HK-2 (cell line): Measurements from ENCODE around the gene EIF3D.

Experiments used
- DNase-seq: peaks from one replicate; pipeline ENCODE4 v3.0.0-alpha.2; 2018; ENCODE audit not compliant: unreplicated experiment

EIF3D gene

GRCh38 chr22:36528795-36529751 lies at the start of gene EIF3D:
Gene EIF3D (minus strand): TSS chr22:36529166. CDS start chr22:36526121, 3,045 bp downstream.
- peak; percentile 98 for DNase-seq

GRCh38 chr22:36578619-36579018 lies 49.7 kb upstream of the EIF3D start:
- DNase-seq: no peak

GRCh38 chr22:36577019-36577418 lies 48.1 kb upstream of the EIF3D start:
- DNase-seq: peak; percentile 77

- no peak for DNase-seq
These were observed 45.8 kb upstream of the EIF3D start for GRCh38 chr22:36574728-36575127.

- no peak for DNase-seq
These were observed 44.9 kb upstream of the EIF3D start for GRCh38 chr22:36573815-36574363.

GRCh38 chr22:36571991-36572390 lies 43.0 kb upstream of the EIF3D start:
- no peak for DNase-seq

- no peak for DNase-seq
These were observed 41.0 kb upstream of the EIF3D start for GRCh38 chr22:36569999-36570398.

GRCh38 chr22:36568846-36569245 lies 39.9 kb upstream of the EIF3D start:
- DNase-seq: no peak

- DNase-seq: no peak
These were observed 37.8 kb upstream of the EIF3D start for GRCh38 chr22:36566720-36567119.

- DNase-seq: no peak
These were observed 36.7 kb upstream of the EIF3D start for GRCh38 chr22:36565686-36566085.

- no peak for DNase-seq
These were observed 36.2 kb upstream of the EIF3D start for GRCh38 chr22:36565159-36565507.

GRCh38 chr22:36564422-36565158 lies 35.6 kb upstream of the EIF3D start:
- DNase-seq: no peak

- DNase-seq: no peak
These were observed 34.9 kb upstream of the EIF3D start for GRCh38 chr22:36563898-36564297.

GRCh38 chr22:36563444-36563843 lies 34.5 kb upstream of the EIF3D start:
- DNase-seq: no peak

- no peak for DNase-seq
These were observed 34.0 kb upstream of the EIF3D start for GRCh38 chr22:36563001-36563400.

- peak; percentile 34 for DNase-seq
These were observed 33.4 kb upstream of the EIF3D start for GRCh38 chr22:36562261-36562835.

- no peak for DNase-seq
These were observed 32.4 kb upstream of the EIF3D start for GRCh38 chr22:36561291-36561811.

GRCh38 chr22:36560001-36560400 lies 31.0 kb upstream of the EIF3D start:
- DNase-seq: no peak

- DNase-seq: no peak
These were observed 25.1 kb upstream of the EIF3D start for GRCh38 chr22:36554098-36554497.

- DNase-seq: no peak
These were observed 23.3 kb upstream of the EIF3D start for GRCh38 chr22:36552289-36552688.

- DNase-seq: no peak
These were observed 21.9 kb upstream of the EIF3D start for GRCh38 chr22:36550701-36551495.
